HG03064 (cell line): ENCODE results near the gene MEI1.
A peak's percentile ranks its signal among the peaks of the same experiment; 100 is the strongest.

ENCODE experiments used
- ATAC-seq: cut with Tn5 transposase; IDR thresholded peaks from one replicate; pipeline ENCODE4 v1.9.1; 2021; ENCODE audit warnings: low read depth; ENCODE audit not compliant: unreplicated experiment

Gene MEI1

GRCh38 chr22:41780746-41781505 is 81.6 kb downstream of the MEI1 start:
- peak; percentile 72 for ATAC-seq

GRCh38 chr22:41781507-41781906 is 82.2 kb downstream of the MEI1 start:
- ATAC-seq = no peak

DNA sequence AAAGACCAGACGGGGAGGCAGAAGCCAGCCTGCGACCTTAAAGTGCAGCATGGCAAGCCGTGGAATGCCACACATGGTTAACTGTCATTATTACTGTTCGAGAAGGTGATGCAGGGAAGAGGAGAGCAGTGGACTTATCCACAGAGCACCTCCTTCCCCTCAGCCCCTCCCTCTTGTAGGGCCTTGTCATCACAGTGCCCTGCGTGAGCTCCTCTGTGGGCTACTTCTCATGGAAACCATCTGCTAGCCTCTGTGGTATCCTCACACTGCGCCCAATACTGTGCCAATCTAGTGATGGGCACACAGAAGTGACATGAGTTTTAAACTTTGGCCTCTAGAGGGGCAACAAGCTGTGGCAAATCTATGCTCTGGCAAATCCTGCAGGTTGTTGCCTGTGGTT is 83.0 kb downstream of the MEI1 start:
- no peak for ATAC-seq

DNA sequence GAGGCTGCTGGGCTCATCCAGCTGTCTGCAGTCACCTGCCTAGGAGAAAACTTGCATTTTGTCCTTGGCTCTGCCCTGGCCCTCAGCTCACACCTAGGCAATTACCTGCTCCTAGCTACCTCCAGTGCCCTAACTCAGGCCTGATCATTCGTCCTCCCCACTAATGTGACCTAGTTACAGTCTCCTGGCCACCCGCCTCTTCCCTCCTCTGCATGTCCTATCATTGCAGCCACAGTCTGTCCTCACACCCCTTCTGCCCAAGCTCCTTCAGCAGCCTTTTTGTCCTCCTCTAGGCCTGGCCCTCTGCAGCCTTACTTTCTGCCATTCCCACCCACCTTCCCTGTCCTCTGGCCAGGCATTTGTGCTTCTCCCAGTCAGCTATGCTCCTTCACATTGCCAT is 83.4 kb downstream of the MEI1 start:
- ATAC-seq = no peak

DNA sequence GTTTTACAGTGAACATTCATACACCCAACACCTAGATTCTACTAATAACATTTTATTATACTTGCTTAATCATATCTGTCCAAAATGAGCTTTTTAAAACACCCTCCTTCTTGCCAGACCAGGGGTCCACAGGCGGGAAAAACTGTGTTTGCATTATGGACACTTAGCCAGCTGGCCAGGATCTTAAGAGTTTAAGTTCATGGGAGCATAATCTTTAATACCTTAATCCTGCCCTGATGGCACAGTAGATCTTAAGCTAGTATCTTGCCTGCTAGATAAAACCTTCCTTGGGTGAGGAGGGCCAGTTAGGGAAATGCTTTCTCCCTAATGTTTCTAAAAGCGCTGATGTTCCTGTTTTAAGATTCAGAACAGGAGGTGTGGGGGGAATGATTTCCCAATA is 88.0 kb downstream of the MEI1 start:
- ATAC-seq = no peak

DNA sequence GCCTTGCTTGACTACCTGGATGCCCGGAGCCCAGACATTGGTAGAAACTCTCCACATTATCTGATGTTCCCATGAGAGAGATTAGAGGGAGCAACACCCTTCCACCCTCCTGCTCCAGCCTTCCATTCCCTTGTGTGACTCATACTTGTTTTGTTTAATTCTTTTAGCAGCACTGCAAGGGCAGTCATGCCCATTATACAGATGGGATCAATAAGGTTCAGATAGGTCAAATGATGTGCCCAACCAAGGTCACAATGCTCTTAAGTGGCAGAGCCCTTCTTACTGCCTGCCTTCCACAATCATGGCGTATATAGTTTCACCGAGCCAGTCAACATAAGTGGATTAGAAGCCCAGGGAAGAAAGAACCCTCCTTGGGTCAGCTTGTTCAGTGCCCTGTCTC is 94.6 kb downstream of the MEI1 start:
- no peak for ATAC-seq

- ATAC-seq = no peak
These were observed 99.4 kb downstream of the MEI1 start for GRCh38 chr22:41798736-41799135.

DNA sequence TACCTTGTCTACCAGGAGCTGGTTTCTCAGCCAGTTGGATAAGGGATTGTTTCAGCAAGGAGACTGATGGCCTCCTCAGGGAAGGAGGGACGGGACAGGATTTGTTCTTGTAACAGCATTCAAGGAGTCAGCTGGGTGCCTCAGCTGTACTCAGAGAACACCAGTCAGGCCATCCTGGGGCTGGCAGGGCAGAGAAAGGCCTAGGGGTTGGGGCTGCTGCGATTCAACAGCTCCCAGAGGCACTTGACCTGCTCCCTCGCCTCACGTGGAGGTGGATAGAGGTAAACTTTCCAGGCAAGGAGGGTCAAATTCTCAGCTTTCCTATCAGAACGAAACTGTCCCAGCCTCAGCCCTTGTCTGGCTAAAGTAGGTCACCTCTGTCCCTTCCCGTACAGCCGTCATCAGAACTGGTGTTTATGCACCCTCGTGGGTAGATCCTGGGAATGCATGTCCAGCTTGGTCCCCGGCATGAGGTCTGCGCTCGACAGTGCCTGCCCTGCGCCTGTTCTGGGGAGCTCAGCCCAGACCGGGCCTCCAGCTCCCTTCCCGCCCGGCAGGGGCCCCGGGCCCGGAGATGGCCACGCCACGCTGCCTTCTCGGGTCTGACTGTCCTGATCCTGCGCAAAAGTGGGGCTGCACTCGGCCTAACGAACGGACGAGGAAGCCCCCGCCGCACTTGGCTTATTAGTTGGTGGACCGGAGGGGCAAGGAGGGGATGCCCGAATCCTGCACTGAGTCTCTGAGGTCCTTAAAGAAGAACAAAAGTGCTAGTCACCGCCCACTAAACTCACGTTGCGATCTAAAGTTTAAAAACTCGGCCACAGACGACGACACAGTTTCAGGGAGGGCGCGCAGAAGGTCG is 100.4 kb downstream of the MEI1 start:
- no peak for ATAC-seq

- ATAC-seq = no peak
These were observed 101.2 kb downstream of the MEI1 start, which contains the start of gene CCDC134 for GRCh38 chr22:41800348-41801146. Gene CCDC134 (plus strand): TSS chr22:41800679. CDS start chr22:41808891, 8,212 bp downstream.

GRCh38 chr22:41801147-41801819 is 102.0 kb downstream of the MEI1 start:
- no peak for ATAC-seq

DNA sequence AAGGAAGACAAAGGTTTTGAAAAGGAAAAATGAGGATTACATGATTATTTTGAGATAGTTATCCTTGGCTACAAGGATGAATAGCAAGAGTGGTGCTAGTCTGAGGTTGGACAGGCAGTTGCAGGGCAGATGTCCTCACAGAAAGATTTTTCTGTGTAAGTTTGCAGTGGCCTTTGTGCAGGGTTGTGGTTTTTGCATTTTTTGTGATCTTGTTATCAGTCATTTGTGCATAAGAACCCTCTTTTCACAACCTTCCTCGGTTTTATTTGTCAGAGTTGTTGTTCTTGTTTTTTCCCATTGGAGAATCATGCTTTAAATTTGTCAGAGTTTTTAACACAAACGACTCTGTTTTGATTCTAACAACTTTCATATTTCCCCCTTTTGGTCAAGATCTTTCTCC is 102.6 kb downstream of the MEI1 start:
- no peak for ATAC-seq

DNA sequence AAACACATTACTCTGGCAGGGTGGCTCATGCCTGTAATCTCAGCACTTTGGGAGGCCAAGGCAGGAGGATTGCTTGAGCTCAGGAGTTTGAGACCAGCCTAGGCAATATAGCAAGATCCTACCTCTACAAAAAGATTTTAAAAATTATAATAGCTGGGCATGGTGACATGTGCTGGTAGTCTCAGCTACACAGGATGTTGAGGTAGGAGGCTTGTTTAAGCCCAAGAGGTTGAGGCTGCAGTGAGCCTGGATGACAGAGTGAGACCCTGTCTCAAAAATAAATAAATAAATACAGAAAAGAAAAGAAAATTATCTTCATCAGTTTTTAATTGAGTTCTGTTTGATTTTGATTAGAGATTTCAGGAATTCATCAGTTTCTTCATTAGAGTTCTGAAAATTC is 106.3 kb downstream of the MEI1 start:
- ATAC-seq = no peak

DNA sequence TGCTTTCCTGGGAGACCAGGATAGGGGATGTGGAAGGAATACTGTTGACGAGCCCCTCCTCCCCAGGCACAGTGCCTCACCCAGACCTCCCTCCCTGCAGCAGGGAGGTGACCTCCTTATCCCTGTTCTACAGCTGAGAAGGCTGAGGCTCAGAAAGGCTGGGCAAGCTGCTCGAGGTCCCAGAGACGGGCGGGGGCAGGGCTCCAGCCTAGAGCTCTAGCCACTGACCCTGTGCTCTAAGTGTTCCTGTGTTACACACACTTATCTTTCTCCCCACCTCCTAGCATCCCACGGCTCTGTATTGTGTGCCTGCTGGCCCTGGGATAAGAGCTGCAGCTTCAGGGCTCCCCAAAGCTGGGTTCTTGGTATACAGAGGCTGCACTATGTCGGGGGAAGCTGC is 109.1 kb downstream of the MEI1 start:
- no peak for ATAC-seq

DNA sequence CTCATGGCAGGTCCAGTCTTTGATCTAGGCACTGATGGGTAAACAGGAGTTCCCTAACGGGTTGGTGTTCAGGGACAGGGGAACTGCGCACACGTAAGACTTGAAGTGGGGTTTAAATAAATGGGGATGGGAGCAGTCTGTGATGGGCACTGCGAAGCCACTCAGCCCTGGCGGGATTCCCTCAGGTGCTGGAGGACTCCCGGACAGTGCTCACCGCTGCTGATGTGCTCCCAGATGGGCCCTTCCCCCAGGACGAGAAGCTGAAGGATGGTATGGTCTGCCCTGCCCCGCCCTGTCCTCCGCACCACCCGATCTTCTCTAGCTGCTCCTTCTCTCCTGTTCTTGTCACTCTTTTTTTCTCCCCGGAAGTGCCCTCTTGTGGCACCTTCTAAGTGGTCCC is 110.7 kb downstream of the MEI1 start:
- ATAC-seq = no peak

GRCh38 chr22:41812805-41813545 is 113.7 kb downstream of the MEI1 start:
- ATAC-seq = no peak

DNA sequence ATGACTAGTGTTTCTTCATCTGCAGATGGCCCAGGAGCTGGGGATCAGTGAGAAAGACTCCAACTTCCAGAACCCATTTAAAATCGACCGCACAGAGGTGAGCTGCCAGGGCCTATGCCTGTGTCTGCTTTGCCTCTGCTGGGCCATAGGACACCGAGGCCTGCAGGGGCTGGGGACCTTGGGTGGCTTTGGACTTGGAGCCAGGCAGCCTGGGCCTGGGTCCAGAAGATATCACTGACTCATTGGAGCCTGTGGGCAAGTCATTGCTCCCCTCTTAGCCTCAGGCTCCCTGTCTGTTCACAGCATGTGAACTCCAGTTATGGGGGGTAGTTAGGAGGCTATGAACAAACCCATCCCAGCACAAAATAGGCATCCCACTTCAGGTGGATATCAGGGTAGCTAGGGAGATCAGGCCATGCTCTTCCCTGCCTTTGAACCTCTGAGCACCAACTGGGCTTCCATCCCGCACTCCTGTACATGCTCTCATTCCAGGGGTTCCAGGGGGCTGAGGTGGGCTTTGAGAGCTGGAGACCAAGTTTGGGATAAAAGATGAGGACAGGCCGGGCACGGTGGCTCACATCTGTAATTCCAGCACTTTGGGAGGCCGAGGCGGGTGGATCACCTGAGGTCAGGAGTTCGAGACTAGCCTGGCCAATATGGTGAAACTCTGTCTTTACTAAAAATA is 114.6 kb downstream of the MEI1 start:
- no peak for ATAC-seq

DNA sequence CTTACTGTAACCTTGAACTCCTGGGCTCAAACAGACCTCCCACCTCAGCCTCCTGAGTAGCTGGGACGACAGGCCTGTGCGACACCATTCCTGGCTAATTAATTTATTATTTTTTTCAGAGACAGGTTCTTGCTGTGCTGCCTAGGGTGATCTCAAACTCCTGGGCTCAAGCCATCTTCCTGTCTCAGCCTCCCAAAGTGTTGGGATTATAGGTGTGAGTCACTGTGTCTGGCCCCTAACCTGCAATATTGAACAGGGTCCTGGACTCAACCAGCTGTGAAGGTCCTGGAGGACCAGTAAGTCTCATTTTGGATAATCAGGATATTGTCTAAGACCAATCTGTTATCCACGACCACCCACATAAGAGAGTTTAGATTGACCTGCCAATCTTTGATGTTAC is 116.4 kb downstream of the MEI1 start:
- ATAC-seq = no peak

DNA sequence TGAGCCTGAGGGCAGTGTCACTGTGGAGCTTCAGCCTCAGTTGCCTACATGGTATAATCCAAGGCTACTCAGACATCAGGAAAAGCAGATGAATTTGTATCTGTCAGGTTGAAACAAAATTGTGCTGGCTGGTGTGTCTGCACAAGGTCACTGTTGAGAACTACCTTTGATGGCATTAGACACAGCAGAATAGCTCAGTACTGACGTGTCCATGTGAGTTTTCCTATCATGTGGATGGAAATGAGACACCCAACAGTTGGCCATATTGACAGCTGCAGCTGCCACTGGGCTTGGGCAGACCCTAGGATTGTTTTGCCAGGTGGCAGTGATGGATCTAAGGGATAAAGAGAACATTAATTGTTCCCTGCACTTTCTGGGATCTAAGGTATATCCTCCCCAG is 116.9 kb downstream of the MEI1 start:
- ATAC-seq = no peak

DNA sequence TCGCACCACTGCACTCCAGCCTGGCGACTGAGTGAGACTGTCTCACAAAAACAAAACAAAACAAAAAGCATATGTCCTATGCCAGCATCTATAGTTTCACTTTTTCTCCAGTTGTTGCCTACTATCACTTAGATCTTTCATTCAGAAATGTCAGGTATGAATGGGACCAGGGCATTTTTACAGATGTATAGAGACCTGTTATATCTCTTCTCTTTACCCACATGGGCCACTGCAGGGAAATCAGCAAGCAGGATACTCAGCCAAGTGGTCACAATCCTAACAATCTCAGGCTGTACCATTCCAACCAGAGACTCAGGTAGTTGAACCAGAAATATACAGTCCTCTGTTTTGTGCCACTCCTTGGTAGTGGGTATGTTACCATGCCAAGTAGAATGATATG is 117.6 kb downstream of the MEI1 start:
- no peak for ATAC-seq
